ENCODE results near the gene NPTX1.

The NPTX1 gene

GRCh38 chr17:80479246-80479566, 2.8 kb upstream of the NPTX1 start:
- no peak for DNase-seq (ENCODE audit: low read depth in 1 of 2, low spot score in 1 of 2)

DNA sequence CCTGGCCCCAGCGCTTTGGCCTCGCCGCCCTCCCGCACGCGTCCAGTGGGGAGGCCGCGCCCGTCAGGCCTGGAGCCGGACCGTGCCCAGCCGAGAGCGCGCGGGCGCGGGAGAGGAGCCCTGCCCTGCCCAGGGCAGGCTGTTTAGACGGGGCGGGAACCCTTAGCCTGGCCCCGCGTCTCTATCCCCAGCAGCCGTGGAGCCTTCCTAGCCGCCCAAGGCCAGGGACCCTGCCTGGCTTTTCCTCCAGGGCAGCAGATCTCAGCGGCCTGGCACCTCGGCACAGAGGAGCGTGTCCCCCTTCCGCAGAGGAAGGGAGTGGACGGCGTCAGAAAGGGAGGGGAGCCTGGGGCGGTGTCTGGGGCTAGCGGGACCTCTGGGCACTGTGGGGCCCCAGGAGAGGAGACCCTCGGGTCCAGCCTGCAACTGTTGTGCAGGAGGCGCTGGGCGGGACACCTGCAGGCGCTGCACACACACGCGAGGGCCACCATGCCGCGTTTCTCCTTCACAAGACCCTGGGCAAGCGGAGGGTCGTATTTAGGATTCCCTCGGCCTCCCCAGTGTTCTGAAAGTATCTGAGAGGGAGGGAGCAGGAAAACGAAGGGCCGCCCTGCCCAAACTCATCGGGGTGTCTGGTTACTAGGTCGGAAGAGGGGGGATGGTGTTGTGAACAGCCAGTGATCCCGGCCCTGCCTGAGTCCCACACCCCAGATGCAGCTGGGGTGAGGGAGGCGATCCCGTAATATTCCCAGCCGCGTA, 2.3 kb upstream of the NPTX1 start:
- no peak for DNase-seq (ENCODE audit: low read depth in 1 of 2, low spot score in 1 of 2)

- no peak for DNase-seq (ENCODE audit: low read depth in 1 of 2, low spot score in 1 of 2)
Observed at GRCh38 chr17:80477647-80478478, 1.5 kb upstream of the NPTX1 start.

DNA sequence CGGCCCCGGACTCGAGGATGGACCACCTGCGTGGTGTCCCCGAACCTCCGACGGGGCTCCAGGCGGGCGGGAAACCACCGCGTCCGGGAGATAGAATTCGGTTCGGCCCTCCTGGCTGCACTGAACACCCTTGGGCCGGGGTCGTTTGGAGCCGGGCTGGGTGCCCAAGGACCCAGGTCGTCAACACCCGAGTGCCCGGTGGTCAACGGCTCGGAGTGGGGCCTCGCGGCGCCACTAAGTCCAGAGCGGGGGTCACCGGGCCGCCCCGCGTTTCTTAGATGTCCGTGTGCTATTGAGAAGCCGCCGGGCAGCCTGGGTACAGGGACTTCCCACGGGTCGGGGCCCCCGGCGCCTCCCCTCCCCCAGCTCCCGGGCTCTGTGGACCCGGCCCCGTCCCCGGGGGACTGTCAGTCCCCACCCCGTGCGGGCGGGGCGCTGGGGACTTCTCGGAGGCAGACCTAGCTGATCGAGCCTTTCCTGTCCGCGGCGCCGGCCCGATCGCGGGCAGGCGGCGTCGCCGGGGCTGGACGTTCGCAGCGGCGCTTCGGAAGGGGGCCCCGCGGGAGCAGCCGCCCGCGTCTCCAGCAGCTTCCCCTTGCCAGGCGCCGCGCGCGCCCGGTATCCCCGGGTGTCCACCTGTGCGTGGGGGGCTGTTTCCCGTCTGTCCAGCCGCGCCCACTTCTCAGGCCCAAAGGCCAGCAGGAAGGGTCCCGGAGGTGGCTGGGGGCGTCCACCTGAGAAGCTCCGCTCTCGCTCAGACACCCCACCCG, 655 bp upstream of the NPTX1 start:
- DNase-seq (ENCODE audit: low read depth in 1 of 2, low spot score in 1 of 2): no peak

- no peak for DNase-seq (ENCODE audit: low read depth in 1 of 2, low spot score in 1 of 2)
Observed at GRCh38 chr17:80474961-80475909, 1.2 kb downstream of the NPTX1 start.

DNA sequence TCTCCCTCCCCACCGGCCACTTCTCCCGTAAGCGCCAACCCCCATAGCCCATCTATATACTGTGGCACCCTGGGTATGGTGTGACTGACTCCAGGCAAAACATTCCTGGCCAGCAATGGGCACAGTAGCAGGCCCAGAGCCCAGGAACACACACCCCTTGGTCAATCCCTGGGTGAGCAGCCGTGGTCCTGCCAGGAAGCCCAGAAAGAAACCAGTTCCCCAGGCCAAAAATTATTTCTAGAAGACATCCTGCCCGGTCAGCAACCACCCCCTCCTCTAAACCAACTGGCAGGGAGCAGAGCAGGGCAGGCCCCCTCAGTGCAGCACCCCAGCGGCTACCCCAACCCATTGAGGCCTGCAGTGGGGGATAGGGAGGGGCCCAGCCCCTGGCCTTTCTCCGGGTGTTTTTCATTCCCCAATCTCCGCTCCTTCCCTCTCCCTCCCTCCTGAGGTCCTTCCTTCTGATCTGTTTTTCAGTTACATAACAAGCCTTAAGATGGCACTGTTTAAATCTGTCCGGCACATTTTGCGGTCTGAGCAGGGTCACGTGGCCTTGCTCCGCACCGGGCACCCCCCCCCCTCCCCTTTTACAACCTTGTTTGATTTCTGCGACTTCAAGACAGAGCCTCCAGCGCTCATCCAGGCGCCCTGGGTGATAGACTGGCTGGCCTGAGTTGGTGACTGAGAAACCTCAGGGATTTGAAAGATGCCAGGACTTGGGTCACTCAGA, 2.0 kb downstream of the NPTX1 start:
- DNase-seq (ENCODE audit: low read depth in 1 of 2, low spot score in 1 of 2): no peak

DNA sequence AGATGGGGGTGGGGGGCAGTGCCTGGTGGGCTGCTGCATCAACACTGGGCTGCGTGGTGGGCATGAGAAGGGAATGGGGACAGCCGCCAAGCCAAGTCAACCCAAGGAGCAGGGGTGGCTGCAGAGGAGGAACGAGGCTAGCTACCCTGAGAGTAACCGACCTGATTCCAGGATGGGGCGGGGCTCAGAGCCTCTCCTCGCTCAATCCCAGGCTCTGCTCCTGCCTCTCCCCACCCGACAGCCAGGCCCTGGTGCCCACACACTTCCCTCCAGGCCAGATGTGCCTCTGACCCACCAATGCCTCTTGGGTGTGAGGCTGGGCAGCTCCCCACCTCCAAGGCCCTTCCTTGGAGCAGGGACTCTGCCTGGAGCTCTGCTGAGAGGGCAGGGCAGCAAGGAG, 2.7 kb downstream of the NPTX1 start:
- DNase-seq (ENCODE audit: low read depth in 1 of 2, low spot score in 1 of 2): no peak

DNA sequence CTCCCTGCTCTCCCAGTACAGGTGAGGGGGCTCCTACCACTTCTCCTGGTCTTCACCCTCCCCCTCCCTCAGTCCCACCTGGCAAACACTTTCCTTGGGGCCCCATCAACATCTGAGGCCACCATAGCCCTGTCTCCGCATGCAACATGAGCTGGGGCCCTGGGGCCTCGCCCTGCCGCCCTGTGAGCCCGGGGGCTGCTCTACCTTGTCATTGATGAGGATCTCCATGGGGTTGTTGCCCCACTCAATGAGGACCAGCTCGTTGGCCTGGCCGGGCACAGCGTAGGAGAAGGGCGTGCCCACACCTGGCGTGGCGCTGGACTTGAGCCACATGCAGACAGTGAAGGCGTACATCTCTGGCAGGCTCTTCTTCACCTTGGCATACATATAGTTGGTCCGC, 3.4 kb downstream of the NPTX1 start:
- DNase-seq (ENCODE audit: low read depth in 1 of 2, low spot score in 1 of 2): no peak

- no peak for DNase-seq (ENCODE audit: low read depth in 1 of 2, low spot score in 1 of 2)
Observed at GRCh38 chr17:80471922-80472321, 4.5 kb downstream of the NPTX1 start.

DNA sequence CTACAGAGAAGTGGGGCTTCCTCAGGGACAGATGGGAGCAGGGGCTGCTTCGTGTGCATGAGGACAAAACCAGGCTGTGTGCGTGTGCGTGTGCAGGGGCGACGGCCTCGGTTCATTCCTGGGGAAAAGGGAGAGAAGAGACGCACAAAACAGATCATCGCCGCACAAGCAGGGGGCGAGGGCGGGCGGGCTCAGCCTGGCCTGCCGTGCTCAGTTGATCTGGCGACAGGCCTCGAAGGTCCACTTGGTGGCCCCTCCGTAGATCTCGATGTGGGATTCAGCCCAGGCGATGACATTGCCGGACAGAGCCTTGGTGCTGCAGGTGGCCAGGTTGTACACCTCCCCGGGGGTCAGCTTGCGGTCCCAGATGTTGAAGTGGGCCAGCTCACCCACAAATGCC, 5.8 kb downstream of the NPTX1 start:
- DNase-seq (ENCODE audit: low read depth in 1 of 2, low spot score in 1 of 2): no peak

DNA sequence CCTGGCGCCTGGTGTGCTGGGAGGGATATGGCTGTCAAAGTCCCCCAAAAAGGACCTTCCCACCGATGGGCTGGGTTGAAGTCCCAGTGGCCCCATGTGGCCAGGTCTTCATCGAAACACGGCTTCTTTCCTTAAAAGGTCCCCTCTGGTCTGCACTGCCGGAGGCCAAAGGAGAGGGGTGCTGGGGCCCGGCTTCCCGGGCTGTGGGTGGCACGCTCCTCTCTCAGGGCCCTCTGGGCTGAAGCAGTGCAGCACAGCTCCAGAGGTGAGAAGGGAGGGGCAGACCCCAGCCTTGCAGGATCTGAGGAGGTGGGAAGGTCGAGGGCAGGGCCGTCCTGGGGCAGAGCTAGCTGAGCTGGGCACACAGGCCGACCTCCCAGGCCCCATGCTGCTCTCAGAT, 6.7 kb downstream of the NPTX1 start:
- DNase-seq (ENCODE audit: low read depth in 1 of 2, low spot score in 1 of 2): no peak

DNA sequence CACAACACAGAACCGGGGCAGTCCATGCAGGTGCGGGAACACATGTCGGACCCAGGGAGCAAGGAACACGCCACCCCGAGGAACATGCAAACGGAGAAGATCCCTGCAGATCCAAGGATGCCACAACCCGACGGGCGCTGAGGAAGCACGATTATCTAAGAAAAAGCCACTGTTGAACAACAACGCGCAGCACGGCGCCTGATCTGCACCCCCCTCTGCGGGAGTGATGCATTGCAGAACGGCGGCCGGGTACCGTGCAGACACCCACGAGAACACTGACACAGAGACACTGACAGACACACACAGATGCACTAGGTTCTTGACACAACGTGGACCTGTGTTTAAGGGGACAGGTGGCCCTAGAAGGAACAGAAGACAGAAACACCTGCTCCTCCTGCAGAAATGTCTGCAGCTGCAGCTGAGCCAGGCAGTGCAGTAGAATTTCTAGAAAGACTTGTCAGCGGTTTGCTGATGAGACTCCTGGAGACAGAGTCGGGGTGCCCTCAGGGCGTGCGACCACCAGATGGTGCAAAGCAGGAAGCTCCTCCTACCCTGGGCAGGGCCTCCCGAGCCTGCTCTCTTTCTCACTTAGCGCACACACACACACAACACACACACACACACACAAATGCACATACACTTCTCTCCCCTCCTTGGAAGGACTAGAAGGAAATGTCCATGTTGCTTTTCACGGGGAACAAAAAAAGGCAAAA, 7.5 kb downstream of the NPTX1 start:
- no peak for DNase-seq (ENCODE audit: low read depth in 1 of 2, low spot score in 1 of 2)

DNA sequence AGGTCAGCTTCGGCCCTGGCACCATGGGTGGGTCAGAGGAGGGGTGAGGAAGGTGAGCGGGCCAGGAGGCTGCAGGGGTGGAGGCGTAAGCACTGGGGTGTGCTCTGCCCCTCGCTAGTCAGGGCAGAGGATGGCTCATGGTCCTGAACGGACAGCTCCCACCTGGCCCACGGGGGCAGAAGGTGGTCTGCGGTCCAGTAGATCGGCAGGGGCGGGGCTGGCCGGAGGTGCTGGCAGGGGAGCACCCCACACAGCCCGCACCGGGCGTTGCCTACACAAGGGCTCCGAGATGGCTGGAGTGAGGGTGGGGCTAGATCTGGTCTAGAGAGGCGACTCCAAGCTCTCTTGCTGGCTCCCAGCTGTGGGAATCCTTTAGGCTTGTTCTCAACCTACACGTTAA, 8.2 kb downstream of the NPTX1 start:
- no peak for DNase-seq (ENCODE audit: low read depth in 1 of 2, low spot score in 1 of 2)

DNA sequence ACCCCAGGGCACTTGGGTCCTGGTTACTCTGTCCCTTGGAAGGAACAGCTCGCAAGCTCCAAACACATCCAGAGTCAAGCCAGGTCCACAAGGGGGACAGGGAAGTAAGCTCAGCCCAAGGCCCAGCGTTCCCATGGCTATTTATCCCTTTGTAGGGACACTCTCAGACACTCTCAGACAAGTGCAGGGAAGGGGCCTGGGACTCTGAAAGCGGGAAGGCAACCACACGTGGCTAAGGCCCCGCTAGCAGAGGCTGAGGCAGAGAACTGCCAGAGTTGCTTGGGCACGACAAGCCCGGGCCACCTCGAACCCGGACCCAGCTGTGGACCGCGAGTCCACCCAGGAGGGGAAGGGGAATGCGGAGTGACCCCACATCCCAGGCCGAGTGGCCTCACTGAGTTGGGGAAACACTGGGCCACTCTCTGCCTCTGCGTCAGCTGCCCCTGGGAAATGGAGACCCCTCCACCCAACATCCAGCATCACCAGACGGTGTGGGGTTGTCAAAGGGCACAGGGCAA, 10.2 kb downstream of the NPTX1 start:
- DNase-seq (ENCODE audit: low read depth in 1 of 2, low spot score in 1 of 2): no peak

DNA sequence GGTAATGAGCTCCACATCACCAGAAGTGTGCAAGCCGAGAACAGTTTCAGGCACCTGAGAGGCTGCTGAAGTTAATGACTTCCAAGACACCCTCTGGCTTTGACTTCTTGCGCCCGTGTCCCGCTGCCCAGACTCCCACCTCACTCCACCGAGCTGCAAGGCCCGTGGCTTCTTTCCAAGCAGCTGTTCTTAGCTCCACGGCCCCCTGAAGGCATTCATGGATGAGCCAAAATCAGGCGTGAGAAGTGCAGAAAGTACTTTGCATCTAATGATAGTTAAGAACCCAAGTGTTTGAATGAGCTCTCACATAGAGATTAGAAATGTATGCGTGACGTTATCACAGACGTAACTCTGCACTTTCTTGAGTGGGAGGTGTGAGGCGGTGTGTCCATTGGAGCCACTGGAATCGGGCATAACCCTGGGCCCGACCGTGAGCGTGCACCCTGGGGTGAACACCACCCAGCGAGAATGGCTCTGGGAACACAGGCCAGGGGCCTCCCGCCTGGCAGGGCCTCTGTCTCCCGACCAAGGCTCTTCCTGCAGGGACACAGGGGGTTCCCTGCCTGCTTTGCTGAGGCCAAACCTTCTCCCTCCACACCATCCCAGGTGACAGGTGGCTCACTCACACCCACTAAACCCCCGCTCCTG, 11.0 kb downstream of the NPTX1 start:
- DNase-seq (ENCODE audit: low read depth in 1 of 2, low spot score in 1 of 2): no peak

DNA sequence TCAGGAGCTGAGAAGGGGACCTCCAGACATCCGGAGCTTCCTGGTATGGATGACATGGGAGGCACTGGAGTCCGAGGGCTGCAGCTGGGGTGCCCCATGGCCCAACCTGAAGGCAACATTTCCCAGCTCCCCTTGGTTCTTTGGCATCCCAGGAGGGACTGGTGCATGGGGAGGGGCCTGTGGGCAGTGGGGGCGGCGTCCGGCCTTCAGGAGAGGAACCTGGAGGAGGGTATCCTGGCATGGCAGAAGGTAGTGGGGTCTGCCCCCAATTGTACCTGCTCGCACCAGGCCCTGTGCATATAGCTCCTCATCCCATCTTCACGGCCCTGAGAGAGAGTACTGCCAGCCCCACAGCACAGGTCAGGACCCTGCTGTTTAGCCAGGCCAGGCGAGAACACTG, 11.9 kb downstream of the NPTX1 start:
- DNase-seq (ENCODE audit: low read depth in 1 of 2, low spot score in 1 of 2): no peak

GRCh38 chr17:80463784-80464400, 12.5 kb downstream of the NPTX1 start:
- DNase-seq (ENCODE audit: low read depth in 1 of 2, low spot score in 1 of 2): no peak

DNA sequence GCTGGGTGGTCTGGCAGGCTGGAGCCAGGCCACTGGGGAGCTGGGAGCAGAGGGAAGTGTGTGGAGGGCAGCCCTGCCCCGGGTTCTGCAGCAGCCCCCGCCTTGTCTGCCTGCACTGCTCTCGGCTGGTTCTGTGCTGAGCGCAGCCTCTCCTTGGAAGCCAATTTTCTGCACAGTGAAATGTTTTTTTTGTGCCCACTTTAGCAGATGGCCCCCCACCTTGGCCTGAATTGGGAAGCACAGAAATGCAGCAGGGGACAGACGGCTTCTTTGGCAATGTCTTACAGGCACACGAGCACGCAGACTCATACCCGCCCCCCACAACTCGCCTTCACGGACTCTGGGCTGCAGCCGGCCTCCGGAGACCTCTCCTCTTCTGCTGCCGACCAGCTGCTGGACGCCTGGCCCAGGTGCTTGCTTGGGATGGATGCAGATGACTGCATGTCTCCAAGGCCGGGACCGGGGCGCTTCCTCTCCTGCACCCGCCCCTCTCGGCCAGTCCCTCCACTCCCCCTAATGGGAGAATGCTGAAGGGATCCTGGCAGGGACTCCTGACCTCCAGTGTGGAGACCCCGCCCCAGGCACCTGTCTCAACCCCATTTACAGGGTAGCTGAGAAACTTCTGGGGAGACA, 14.8 kb downstream of the NPTX1 start:
- no peak for DNase-seq (ENCODE audit: low read depth in 1 of 2, low spot score in 1 of 2)
